ENCODE data around the gene LTBP3. TPM values are rescaled to one million over a fixed set of nuclear protein-coding genes. Genes with fewer than 3 reads are reported as not detected.
"Not testable (repeated sequence)": the region's sequence is repeated elsewhere in the genome, so short reads cannot be mapped to it uniquely, and the experiment has no call there.

The LTBP3 gene
- total RNA-seq, 2 experiments from 2014 or later: 35.5 to 36.0 TPM

GRCh38 chr11:65569164-65569972 lies 11.2 kb upstream of the LTBP3 start:
- Mint-ChIP-seq H3K9me3 (no peaks in the 10 kb centered on the region), H3K27me3 (no peaks in the 10 kb centered on the region)

GRCh38 chr11:65565624-65566453 lies 7.7 kb upstream of the LTBP3 start:
- peak overlapping the region; percentile 93 for H3K27ac Mint-ChIP-seq
- H3K36me3 Mint-ChIP-seq: peaks cover 10% of the 10 kb centered on the region
- H3K4me3 Mint-ChIP-seq: peak overlapping the region; percentile 42
- no peak for DNase-seq
- H3K27me3 Mint-ChIP-seq: no peaks in the 10 kb centered on the region
- H3K9me3 Mint-ChIP-seq: no peaks in the 10 kb centered on the region
- peaks cover 41% of the 10 kb centered on the region for H3K4me1 Mint-ChIP-seq

More at GRCh38 chr11:65569164-65569972, 11.2 kb upstream of the LTBP3 start:
- Mint-ChIP-seq H3K36me3 (peaks cover 27% of the 10 kb centered on the region), H3K4me3 (peak overlapping the region; percentile 100), H3K4me1 (peaks cover 54% of the 10 kb centered on the region), H3K27ac (peak overlapping the region; percentile 97)
- no peak for DNase-seq

- not testable (repeated sequence) for DNase-seq, H3K9me3 Mint-ChIP-seq, H3K4me3 Mint-ChIP-seq, H3K27me3 Mint-ChIP-seq, H3K36me3 Mint-ChIP-seq
- H3K27ac Mint-ChIP-seq: peak overlapping the region; percentile 93
- H3K4me1 Mint-ChIP-seq: peaks cover 49% of the 10 kb centered on the region
Measured at GRCh38 chr11:65564879-65565559, 6.9 kb upstream of the LTBP3 start.

- no peak for DNase-seq
- Mint-ChIP-seq H3K27me3 (no peaks in the 10 kb centered on the region), H3K27ac (no peak overlapping the region), H3K4me3 (no peak overlapping the region), H3K4me1 (peaks cover 53% of the 10 kb centered on the region), H3K9me3 (no peaks in the 10 kb centered on the region), H3K36me3 (peaks cover 3% of the 10 kb centered on the region)
Measured at GRCh38 chr11:65563601-65564000, 5.4 kb upstream of the LTBP3 start.

- Mint-ChIP-seq H3K27me3 (no peaks in the 10 kb centered on the region), H3K4me1 (peaks cover 48% of the 10 kb centered on the region), H3K27ac (no peak overlapping the region), H3K36me3 (no peaks in the 10 kb centered on the region), H3K9me3 (no peaks in the 10 kb centered on the region), H3K4me3 (no peak overlapping the region)
- DNase-seq: no peak
Measured at GRCh38 chr11:65562788-65563187, 4.6 kb upstream of the LTBP3 start.

- peaks cover 49% of the 10 kb centered on the region for H3K4me1 Mint-ChIP-seq
- H3K36me3 Mint-ChIP-seq: no peaks in the 10 kb centered on the region
- H3K27ac Mint-ChIP-seq: no peak overlapping the region
- no peaks in the 10 kb centered on the region for H3K9me3 Mint-ChIP-seq
- no peaks in the 10 kb centered on the region for H3K27me3 Mint-ChIP-seq
- no peak overlapping the region for H3K4me3 Mint-ChIP-seq
- no peak for DNase-seq
Measured at GRCh38 chr11:65562020-65562419, 3.9 kb upstream of the LTBP3 start.

- no peaks in the 10 kb centered on the region for H3K9me3 Mint-ChIP-seq
- H3K27me3 Mint-ChIP-seq: no peaks in the 10 kb centered on the region
- H3K4me1 Mint-ChIP-seq: peaks cover 48% of the 10 kb centered on the region
- DNase-seq: no peak
- no peak overlapping the region for H3K4me3 Mint-ChIP-seq
- peak overlapping the region; percentile 4 for H3K27ac Mint-ChIP-seq
- peaks cover 3% of the 10 kb centered on the region for H3K36me3 Mint-ChIP-seq
Measured at GRCh38 chr11:65560555-65561418, 2.6 kb upstream of the LTBP3 start.

- Mint-ChIP-seq H3K27me3 (no peaks in the 10 kb centered on the region), H3K4me1 (peaks cover 48% of the 10 kb centered on the region), H3K4me3 (no peak overlapping the region), H3K36me3 (peaks cover 3% of the 10 kb centered on the region), H3K27ac (peak overlapping the region; percentile 7), H3K9me3 (no peaks in the 10 kb centered on the region)
- DNase-seq: no peak
Measured at GRCh38 chr11:65559951-65560537, 1.9 kb upstream of the LTBP3 start.

GRCh38 chr11:65559535-65559934 lies 1.4 kb upstream of the LTBP3 start:
- DNase-seq: peak; percentile 46
- Mint-ChIP-seq H3K9me3 (no peaks in the 10 kb centered on the region), H3K4me1 (peaks cover 50% of the 10 kb centered on the region), H3K27ac (peak overlapping the region; percentile 71), H3K4me3 (no peak overlapping the region), H3K36me3 (peaks cover 3% of the 10 kb centered on the region), H3K27me3 (no peaks in the 10 kb centered on the region)

- peaks cover 54% of the 10 kb centered on the region for H3K4me1 Mint-ChIP-seq
- DNase-seq: no peak
- H3K27me3 Mint-ChIP-seq: no peaks in the 10 kb centered on the region
- no peaks in the 10 kb centered on the region for H3K9me3 Mint-ChIP-seq
- peak overlapping the region; percentile 71 for H3K27ac Mint-ChIP-seq
- peaks cover 3% of the 10 kb centered on the region for H3K36me3 Mint-ChIP-seq
- H3K4me3 Mint-ChIP-seq: peak overlapping the region; percentile 54
Measured at GRCh38 chr11:65558930-65559509, 861 bp upstream of the LTBP3 start.

GRCh38 chr11:65557280-65558001 lies 718 bp downstream of the LTBP3 start:
- H3K4me3 Mint-ChIP-seq: peak overlapping the region; percentile 85

GRCh38 chr11:65556470-65557279 lies 1.5 kb downstream of the LTBP3 start:
- Mint-ChIP-seq H3K36me3 (peaks cover 5% of the 10 kb centered on the region), H3K9me3 (no peaks in the 10 kb centered on the region), H3K4me1 (peaks cover 61% of the 10 kb centered on the region), H3K27ac (peak overlapping the region; percentile 80), H3K27me3 (no peaks in the 10 kb centered on the region), H3K4me3 (peak overlapping the region; percentile 85)
- DNase-seq: no peak

More at GRCh38 chr11:65557280-65558001, 718 bp downstream of the LTBP3 start:
- Mint-ChIP-seq H3K4me1 (peaks cover 53% of the 10 kb centered on the region), H3K9me3 (no peaks in the 10 kb centered on the region), H3K36me3 (peaks cover 3% of the 10 kb centered on the region), H3K27me3 (no peaks in the 10 kb centered on the region), H3K27ac (peak overlapping the region; percentile 80)
- DNase-seq: peak; percentile 52
